Measurements from ENCODE around the gene DUSP22. TPM values are rescaled to one million over a fixed set of nuclear protein-coding genes. Genes with fewer than 3 reads are reported as not detected.

Gene DUSP22
- total and polyA plus RNA-seq, 2 of the 8 experiments (the other 6 are each of a cell fraction or from before 2014, with no cell fraction given), result 15.5 to 32.4 TPM

DNA sequence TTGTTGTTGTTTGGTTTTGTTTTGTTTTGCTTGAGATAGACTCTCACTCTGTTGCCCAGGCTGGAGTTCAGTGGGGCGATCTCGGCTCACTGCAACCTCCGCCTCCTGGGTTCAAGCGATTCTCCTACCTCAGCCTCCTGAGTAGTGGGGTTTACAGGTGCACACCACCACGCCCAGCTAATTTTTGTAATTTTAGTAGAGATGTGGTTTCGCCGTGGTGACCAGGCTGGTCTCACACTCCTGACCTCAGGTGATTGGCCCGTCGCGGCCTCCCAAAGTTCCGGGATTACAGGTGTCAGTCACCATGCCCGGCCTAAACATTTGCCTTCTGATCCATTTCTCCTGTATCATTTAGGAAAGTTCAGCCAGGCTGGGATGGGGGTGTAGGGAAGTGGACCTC is 17.7 kb downstream of the DUSP22 start:
- CTCF ChIA-PET (ENCODE audit: partially characterized antibody), result interaction anchor here (1.8 to 2.6 kb wide), 3 partner anchors 10 to 99 kb away, joined by 7 to 9 read pairs (median 7); no protein-coding TSS in a partner anchor
- no peak for TF ChIP-seq SIRT6 (IDR thresholded peaks at IDR 0.05; ENCODE audit: low read length)
- TF ChIP-seq CEBPB (IDR thresholded peaks at IDR 0.05; ENCODE audit: low read depth, low read length), result no peak
- no peak for TF ChIP-seq HDAC2 (IDR thresholded peaks at IDR 0.05; ENCODE audit: borderline replicate concordance in 1 of 2, low read depth in 2 of 2, low read length in 2 of 2)
- TF ChIP-seq HDAC6 (IDR thresholded peaks at IDR 0.05; ENCODE audit: low read depth, low read length), result no peak
- TF ChIP-seq BACH1 (IDR thresholded peaks at IDR 0.05; ENCODE audit: low read length), result no peak

More for the DNA sequence above, 17.7 kb downstream of the DUSP22 start:
- Histone ChIP-seq H4K91ac (replicated peaks; ENCODE audit: insufficient read length, low read length) (no peak overlapping the region), H2BK20ac (ENCODE audit: low read length) (no peak overlapping the region), H4K5ac (ENCODE audit: insufficient read length, low read depth, low read length) (no peak overlapping the region), H4K20me1 (replicated peaks in 1 of 2; ENCODE audit: control insufficient read depth in 1 of 2, insufficient read depth in 2 of 2, low read length in 2 of 2) (no peaks in the 10 kb centered on the region), H3K36me3 (ENCODE audit: control insufficient read depth in 2 of 4, insufficient read depth in 4 of 4, low read length in 3 of 4) (no peaks in the 10 kb centered on the region; a peak in 1 of 8 replicates), H3K79me1 (ENCODE audit: low read depth, low read length) (no peaks in the 10 kb centered on the region), H2BK12ac (ENCODE audit: low read depth, low read length) (no peak overlapping the region), H2BK15ac (ENCODE audit: low read length) (no peak overlapping the region), H3K56ac (replicated peaks; ENCODE audit: insufficient read length, low read depth, low read length) (no peak overlapping the region), H3K4me2 (ENCODE audit: insufficient read depth in 1 of 2, low read depth in 2 of 2, low read length in 2 of 2) (no peak overlapping the region), H2BK5ac (ENCODE audit: low read depth, low read length) (no peak overlapping the region), H3K9me3 (ENCODE audit: insufficient read depth in 2 of 2, low read depth in 1 of 2, low read length in 1 of 2) (peaks cover 35 to 74% of the 10 kb centered on the region in 2 experiments; a peak in 3 of 4 replicates), H2AK5ac (ENCODE audit: low read depth, low read length) (no peak overlapping the region), H3K23ac (ENCODE audit: insufficient read length) (no peak overlapping the region), H3K18ac (ENCODE audit: extremely low read depth, low read length) (no peak overlapping the region), H4K8ac (ENCODE audit: extremely low read depth, insufficient read depth, low read length) (no peak overlapping the region), H3K4ac (replicated peaks; ENCODE audit: insufficient read length, low read depth, low read length) (no peak overlapping the region), H3K4me1 (replicated peaks in 1 of 4; ENCODE audit: control insufficient read depth in 3 of 4, insufficient read depth in 4 of 4, low read length in 3 of 4) (peaks cover 0 to 7% (median 3%) of the 10 kb centered on the region in 4 experiments; a peak in 6 of 7 replicates), H3K27ac (ENCODE audit: low read depth, low read length) (no peak overlapping the region), H3K4me3 (ENCODE audit: extremely low read depth in 1 of 4, insufficient read depth in 2 of 4, low read depth in 3 of 4, low read length in 4 of 4) (no peak overlapping the region), H3K9ac (replicated peaks in 1 of 4; ENCODE audit: extremely low read depth in 1 of 4, low read depth in 3 of 4, low read length in 3 of 4) (no peak overlapping the region), H3K23me2 (ENCODE audit: low read depth, low read length) (no peaks in the 10 kb centered on the region; the same call in 1 of the 2 replicates), H3K79me2 (ENCODE audit: control insufficient read depth in 1 of 2, insufficient read depth in 2 of 2, low read length in 2 of 2) (no peaks in the 10 kb centered on the region), H3K14ac (ENCODE audit: insufficient read length) (no peak overlapping the region), H3K27me3 (replicated peaks in 1 of 4; ENCODE audit: control insufficient read depth in 3 of 4, extremely low read depth in 1 of 4, insufficient read depth in 3 of 4, low read length in 3 of 4) (no peaks in the 10 kb centered on the region; a peak in 2 of 7 replicates), H2AFZ (ENCODE audit: low read length) (no peak overlapping the region), H2BK120ac (replicated peaks; ENCODE audit: low read depth, low read length) (no peak overlapping the region)
- POLR2A ChIA-PET (ENCODE audit: partially characterized antibody), result no interaction called here
- FAIRE-seq (no peak), DNase-seq (ENCODE audit: low read depth in 1 of 2, low spot score in 2 of 2) (no peak)
- 91% methylated on average over 12 of the region's 12 CpGs; no CpG with 5 or more reads in 1 of the 2 experiments for whole genome bisulfite sequencing, 2 experiments (ENCODE audit: extremely low coverage in 1 of 2, insufficient coverage in 1 of 2, insufficient read length in 1 of 2, insufficient replicate concordance in 2 of 2, low coverage in 1 of 2, low lambda C conversion rate in 2 of 2, missing lambda C conversion rate in 1 of 2)
